Rectal smooth muscle tissue (tissue), 1 donor: ENCODE data around the gene ETS1.
"Not testable (repeated sequence)": the region's sequence is repeated elsewhere in the genome, so short reads cannot be mapped to it uniquely, and the experiment has no call there.

Experiments
- H3K27ac ChIP-seq: one replicate; pipeline ENCODE4 v1.7.0; 2013; ENCODE audit warnings: low read depth, low read length, inconsistent platforms
- H3K27me3 ChIP-seq: one replicate; pipeline ENCODE4 v1.7.0; 2013; ENCODE audit warnings: low read length; ENCODE audit not compliant: control insufficient read depth, insufficient read depth
- H3K36me3 ChIP-seq: one replicate; pipeline ENCODE4 v1.7.0; 2013; ENCODE audit warnings: low read length; ENCODE audit not compliant: control insufficient read depth, insufficient read depth
- H3K4me1 ChIP-seq: one replicate; pipeline ENCODE4 v1.7.0; 2013; ENCODE audit warnings: low read length; ENCODE audit not compliant: control insufficient read depth, insufficient read depth
- H3K4me3 ChIP-seq: one replicate; pipeline ENCODE4 v1.7.0; 2013; ENCODE audit warnings: low read length
- H3K9ac ChIP-seq: one replicate; pipeline ENCODE4 v1.7.0; 2013; ENCODE audit warnings: low read length

Gene ETS1

GRCh38 chr11:128456566-128457268 is 130.6 kb downstream of the ETS1 start:
- no peak overlapping the region for H3K4me3 ChIP-seq
- no peaks in the 10 kb centered on the region for H3K27me3 ChIP-seq
- H3K27ac ChIP-seq = no peak overlapping the region
- H3K9ac ChIP-seq = no peak overlapping the region
- peaks cover 12% of the 10 kb centered on the region for H3K4me1 ChIP-seq
- peaks cover 13% of the 10 kb centered on the region for H3K36me3 ChIP-seq

GRCh38 chr11:128455766-128456165 is 131.6 kb downstream of the ETS1 start:
- H3K27ac ChIP-seq = no peak overlapping the region
- H3K4me1 ChIP-seq = peaks cover 12% of the 10 kb centered on the region
- no peak overlapping the region for H3K9ac ChIP-seq
- H3K4me3 ChIP-seq = no peak overlapping the region
- H3K36me3 ChIP-seq = peaks cover 8% of the 10 kb centered on the region
- H3K27me3 ChIP-seq = no peaks in the 10 kb centered on the region

- H3K9ac ChIP-seq = no peak overlapping the region
- peaks cover 12% of the 10 kb centered on the region for H3K4me1 ChIP-seq
- no peak overlapping the region for H3K27ac ChIP-seq
Measured at GRCh38 chr11:128453444-128454336, 133.7 kb downstream of the ETS1 start.

GRCh38 chr11:128451652-128452470 is 135.5 kb downstream of the ETS1 start:
- Histone ChIP-seq H3K27ac (no peak overlapping the region), H3K27me3 (no peaks in the 10 kb centered on the region), H3K4me1 (peaks cover 12% of the 10 kb centered on the region)

More at GRCh38 chr11:128453444-128454336, 133.7 kb downstream of the ETS1 start:
- no peaks in the 10 kb centered on the region for H3K27me3 ChIP-seq
- H3K36me3 ChIP-seq = peaks cover 4% of the 10 kb centered on the region
- H3K4me3 ChIP-seq = peak overlapping the region; percentile 12

GRCh38 chr11:128450882-128451651 is 136.3 kb downstream of the ETS1 start:
- Histone ChIP-seq H3K9ac (no peak overlapping the region), H3K4me3 (no peak overlapping the region), H3K27me3 (no peaks in the 10 kb centered on the region), H3K27ac (no peak overlapping the region), H3K4me1 (peaks cover 12% of the 10 kb centered on the region), H3K36me3 (no peaks in the 10 kb centered on the region)

More at GRCh38 chr11:128451652-128452470, 135.5 kb downstream of the ETS1 start:
- Histone ChIP-seq H3K36me3 (no peaks in the 10 kb centered on the region), H3K4me3 (no peak overlapping the region), H3K9ac (no peak overlapping the region)

GRCh38 chr11:128450425-128450824 is 136.9 kb downstream of the ETS1 start:
- H3K27me3 ChIP-seq, H3K36me3 ChIP-seq, H3K4me3 ChIP-seq, H3K9ac ChIP-seq, H3K27ac ChIP-seq: not testable (repeated sequence)
- H3K4me1 ChIP-seq = peaks cover 12% of the 10 kb centered on the region

- Histone ChIP-seq H3K27ac (no peak overlapping the region), H3K4me1 (peaks cover 12% of the 10 kb centered on the region), H3K27me3 (no peaks in the 10 kb centered on the region), H3K9ac (peak overlapping the region; percentile 32), H3K36me3 (no peaks in the 10 kb centered on the region), H3K4me3 (no peak overlapping the region)
Measured at GRCh38 chr11:128448981-128449713, 138.2 kb downstream of the ETS1 start.

- Histone ChIP-seq H3K27ac (no peak overlapping the region), H3K4me1 (peaks cover 7% of the 10 kb centered on the region), H3K36me3 (no peaks in the 10 kb centered on the region), H3K4me3 (no peak overlapping the region), H3K9ac (no peak overlapping the region), H3K27me3 (no peaks in the 10 kb centered on the region)
Measured at GRCh38 chr11:128448200-128448886, 139.0 kb downstream of the ETS1 start.

GRCh38 chr11:128447233-128447632 is 140.1 kb downstream of the ETS1 start:
- no peak overlapping the region for H3K27ac ChIP-seq
- no peak overlapping the region for H3K4me3 ChIP-seq
- no peaks in the 10 kb centered on the region for H3K4me1 ChIP-seq
- no peaks in the 10 kb centered on the region for H3K36me3 ChIP-seq
- H3K9ac ChIP-seq = no peak overlapping the region
- H3K27me3 ChIP-seq = no peaks in the 10 kb centered on the region

- not testable (repeated sequence) for H3K36me3 ChIP-seq, H3K4me3 ChIP-seq
Measured at GRCh38 chr11:128445921-128446320, 141.4 kb downstream of the ETS1 start.

GRCh38 chr11:128437136-128437535 is 150.2 kb downstream of the ETS1 start:
- Histone ChIP-seq H3K9ac (no peak overlapping the region), H3K36me3 (no peaks in the 10 kb centered on the region), H3K27ac (no peak overlapping the region), H3K4me1 (no peaks in the 10 kb centered on the region), H3K4me3 (no peak overlapping the region), H3K27me3 (no peaks in the 10 kb centered on the region)

More at GRCh38 chr11:128445921-128446320, 141.4 kb downstream of the ETS1 start:
- not testable (repeated sequence) for H3K27ac ChIP-seq, H3K9ac ChIP-seq, H3K4me1 ChIP-seq, H3K27me3 ChIP-seq
